AG04449 (cell line): Measurements from ENCODE around the gene ATG14.

Experiments used
- CTCF ChIA-PET: fragments of 350-600 bp; formaldehyde crosslinking; extraction: SDS; loops from one replicate; lab custom pipeline; 2021; ENCODE audit warnings: antibody characterized with exemption; lab: Yijun Ruan, JAX
- POLR2A ChIA-PET: fragments of 400-600, 350-600 bp; formaldehyde crosslinking; extraction: SDS; loops from one replicate; lab custom pipeline; 2020; ENCODE audit warnings: antibody characterized with exemption, inconsistent platforms; lab: Yijun Ruan, JAX
- DNase-seq: peaks from one replicate; pipeline ENCODE4 v3.0.0-alpha.2; 2010; ENCODE audit warnings: low read depth, low spot score
- H3K4me3 ChIP-seq: 2 replicates; pipeline ENCODE4 v1.5.1; 2011; ENCODE audit warnings: low read depth, mild to moderate bottlenecking, control low read depth, low read length
- CTCF ChIP-seq: IDR thresholded peaks from one replicate; pipeline ENCODE4 v1.5.1; 2011; ENCODE audit warnings: mild to moderate bottlenecking, moderate library complexity, low read length, control low read depth, inconsistent platforms; ENCODE audit not compliant: insufficient read depth; ENCODE audit errors: missing control alignments

ATG14 gene

GRCh38 chr14:55451950-55452349, 40.3 kb upstream of the ATG14 start:
- no peak overlapping the region for H3K4me3 ChIP-seq
- DNase-seq: no peak
- POLR2A ChIA-PET: no interaction called here
- no peak for TF ChIP-seq CTCF
- CTCF ChIA-PET: interaction anchor here (0.6 to 9.8 kb wide), 4 partner anchors 17 to 1022 kb away, joined by 3 to 124 read pairs (median 3); no protein-coding TSS in a partner anchor

GRCh38 chr14:55451398-55451797, 39.8 kb upstream of the ATG14 start:
- ChIA-PET POLR2A (no interaction called here), CTCF (interaction anchor here (0.6 to 9.8 kb wide), 4 partner anchors 17 to 1023 kb away, joined by 3 to 124 read pairs (median 3); no protein-coding TSS in a partner anchor)
- no peak for TF ChIP-seq CTCF
- no peak overlapping the region for H3K4me3 ChIP-seq
- no peak for DNase-seq

GRCh38 chr14:55450987-55451386, 39.4 kb upstream of the ATG14 start:
- POLR2A ChIA-PET: no interaction called here
- DNase-seq: no peak
- CTCF ChIA-PET: interaction anchor here (1.2 to 9.8 kb wide), 3 partner anchors 16 to 1040 kb away, joined by 3 to 124 read pairs (median 4); no protein-coding TSS in a partner anchor
- TF ChIP-seq CTCF: no peak
- H3K4me3 ChIP-seq: no peak overlapping the region

GRCh38 chr14:55450539-55450938, 38.9 kb upstream of the ATG14 start:
- no peak for DNase-seq
- no peak for TF ChIP-seq CTCF
- no peak overlapping the region for H3K4me3 ChIP-seq
- ChIA-PET CTCF (interaction anchor here (1.3 to 9.8 kb wide), 3 partner anchors 16 to 1040 kb away, joined by 3 to 124 read pairs (median 4); no protein-coding TSS in a partner anchor), POLR2A (no interaction called here)

- CTCF ChIA-PET: interaction anchor here (1.3 to 9.8 kb wide), 3 partner anchors 15 to 1040 kb away, joined by 3 to 124 read pairs (median 4); no protein-coding TSS in a partner anchor
These were observed 38.5 kb upstream of the ATG14 start for GRCh38 chr14:55450124-55450523.

GRCh38 chr14:55449116-55449515, 37.5 kb upstream of the ATG14 start:
- no peak for TF ChIP-seq CTCF
- H3K4me3 ChIP-seq: no peak overlapping the region
- POLR2A ChIA-PET: no interaction called here
- DNase-seq: no peak
- CTCF ChIA-PET: interaction anchor here (0.6 to 9.8 kb wide), 4 partner anchors 14 to 1025 kb away, joined by 3 to 124 read pairs (median 4); no protein-coding TSS in a partner anchor

More at GRCh38 chr14:55450124-55450523, 38.5 kb upstream of the ATG14 start:
- no peak for TF ChIP-seq CTCF
- H3K4me3 ChIP-seq: no peak overlapping the region
- DNase-seq: no peak
- POLR2A ChIA-PET: no interaction called here
